HepG2 (cell line): ENCODE measurements around the gene VAMP8. TPM values are rescaled to one million over a fixed set of nuclear protein-coding genes. Genes with fewer than 3 reads are reported as not detected.
A peak's percentile ranks its signal among the peaks of the same experiment; 100 is the strongest.

Experiments
- GLMP ChIP-seq: sonication (generic); formaldehyde crosslinking; IDR thresholded peaks from 2 replicates; pipeline ENCODE4 v1.9.0; 2021; ENCODE audit warnings: missing genetic modification reagents, mild to moderate bottlenecking, borderline replicate concordance
- HDAC2 ChIP-seq: sonication (generic); formaldehyde crosslinking; IDR thresholded peaks from 2 replicates; pipeline ENCODE4 v1.4.0; 2020; ENCODE audit warnings: missing genetic modification reagents
- JUNB ChIP-seq: sonication (generic); formaldehyde crosslinking; IDR thresholded peaks from 2 replicates; pipeline ENCODE4 v1.8.0; 2022; ENCODE audit warnings: missing genetic modification reagents, mild to moderate bottlenecking, borderline replicate concordance
- SCMH1 ChIP-seq: sonication (generic); formaldehyde crosslinking; IDR thresholded peaks from 2 replicates; pipeline ENCODE4 v1.9.0; 2021; ENCODE audit warnings: missing genetic modification reagents, mild to moderate bottlenecking, borderline replicate concordance
- ZNF17 ChIP-seq: sonication (generic); formaldehyde crosslinking; IDR thresholded peaks from 2 replicates; pipeline ENCODE4 v1.5.0; 2020; ENCODE audit warnings: mild to moderate bottlenecking, missing genetic modification reagents
- ZNF224 ChIP-seq: sonication (generic); formaldehyde crosslinking; IDR thresholded peaks from 2 replicates; pipeline ENCODE4 v1.5.0; 2020; ENCODE audit warnings: mild to moderate bottlenecking, missing genetic modification reagents
- ZNF343 ChIP-seq: sonication (generic); formaldehyde crosslinking; IDR thresholded peaks from 2 replicates; pipeline ENCODE4 v1.4.0; 2020; ENCODE audit warnings: mild to moderate bottlenecking, missing genetic modification reagents
- ZNF512 ChIP-seq: sonication (generic); formaldehyde crosslinking; IDR thresholded peaks from 2 replicates; pipeline ENCODE4 v1.4.0; 2020; ENCODE audit warnings: mild to moderate bottlenecking, missing genetic modification reagents
- ZNF737 ChIP-seq: sonication (generic); formaldehyde crosslinking; IDR thresholded peaks from 2 replicates; pipeline ENCODE4 v1.5.0; 2020; ENCODE audit warnings: missing genetic modification reagents, mild to moderate bottlenecking, borderline replicate concordance
- polyA plus RNA-seq, 8 experiments: library from polyadenylated mRNA; depleted of rRNA in 3 of 8; stranded (reverse) in 7 of 8; unstranded in 1 of 8; fragments of >200 nt; fragmentation: Illumina TruSeq in 4 of 8; extraction: Trizol in 4 of 8; gene quantifications; 2 replicates each; pipeline versions ENCODE4 v1.2.1 to v1.2.3, GENCODE V29; 2011 to 2016; ENCODE audit warnings: low read depth in 4 of 8, missing spikeins in 1 of 8, mixed read lengths in 1 of 8; ENCODE audit not compliant: insufficient read depth in 1 of 8
- total RNA-seq, 5 experiments: library from RNA; depleted of rRNA; stranded (reverse); fragments of >200 nt; fragmentation: Illumina TruSeq; extraction: Trizol; gene quantifications; 2 replicates each; pipeline ENCODE4 v1.2.3, GENCODE V29; 2016; ENCODE audit warnings: low read depth in 1 of 5
- TF ChIP-seq, protein P1 (sequence below): sonication (generic); formaldehyde crosslinking; IDR thresholded peaks from 2 replicates; pipeline ENCODE4 v1.8.0; 2022; ENCODE audit warnings: missing genetic modification reagents, mild to moderate bottlenecking, borderline replicate concordance
- TF ChIP-seq, protein P2 (sequence below): sonication (generic); formaldehyde crosslinking; conservative IDR thresholded peaks from 2 replicates; pipeline ENCODE4 v1.4.0; 2020; ENCODE audit warnings: mild to moderate bottlenecking, missing genetic modification reagents, moderate library complexity
- TF ChIP-seq, protein P3 (sequence below): sonication (generic); formaldehyde crosslinking; IDR thresholded peaks from 2 replicates; pipeline ENCODE4 v1.4.0; 2020; ENCODE audit warnings: missing genetic modification reagents
- TF ChIP-seq, protein P4 (sequence below): IDR thresholded peaks from 2 replicates; pipeline ENCODE4 v1.6.1; 2016; ENCODE audit warnings: mild to moderate bottlenecking
- TF ChIP-seq, protein P5 (sequence below): sonication (generic); formaldehyde crosslinking; IDR thresholded peaks from 2 replicates; pipeline ENCODE4 v1.4.0; 2020; ENCODE audit warnings: missing genetic modification reagents, mild to moderate bottlenecking, borderline replicate concordance

VAMP8 gene
- total and polyA plus RNA-seq, 2 of the 13 experiments (the other 11 are each of a cell fraction or from before 2014, with no cell fraction given), result 83.3 to 157 TPM

DNA sequence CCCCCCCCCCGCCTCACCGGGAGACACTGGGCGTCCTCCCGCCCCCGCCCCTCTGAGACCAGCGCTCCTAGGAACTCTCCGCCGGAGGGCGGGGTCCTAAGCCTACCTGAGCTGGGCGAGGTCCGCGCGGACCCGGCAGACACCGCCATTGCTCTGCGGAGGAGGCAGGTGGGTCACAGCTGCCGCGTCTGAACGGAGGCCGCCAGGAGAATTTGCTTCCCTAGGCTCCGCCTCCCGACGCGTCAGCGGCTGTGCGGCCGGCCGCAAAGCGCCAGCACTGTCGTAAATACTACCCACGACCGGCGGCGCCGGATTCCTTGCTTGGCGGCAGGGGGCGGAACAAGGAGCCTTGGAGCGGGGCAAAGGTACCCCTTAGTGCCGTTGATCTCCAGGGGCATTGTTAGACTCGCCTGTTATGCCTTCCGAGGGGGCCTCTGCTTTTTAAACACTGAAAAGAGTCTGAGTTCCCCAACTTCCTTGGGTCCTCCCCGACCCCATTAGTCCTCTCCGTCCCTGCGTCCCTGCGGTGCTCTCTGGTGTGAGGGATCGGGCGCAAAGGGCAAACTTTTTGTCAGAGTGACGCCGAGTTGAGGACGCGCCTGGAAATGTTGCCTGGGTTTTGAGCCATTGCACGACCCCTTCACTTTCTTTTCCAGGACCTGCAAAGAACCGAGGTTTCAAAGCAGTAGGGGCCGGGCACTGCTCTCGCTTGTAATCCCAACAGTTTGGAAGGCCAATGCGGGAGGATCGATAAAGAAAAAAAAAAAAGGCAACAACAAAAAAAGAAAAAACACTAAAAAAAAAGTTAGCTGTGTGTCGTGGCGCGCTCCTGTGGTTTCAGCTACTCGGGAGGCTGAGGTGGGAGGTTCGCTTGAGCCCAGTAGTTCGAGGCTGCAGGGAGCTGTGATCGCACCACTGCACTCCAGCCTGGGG, 15.8 kb upstream of the VAMP8 start, which contains the start of gene GGCX (continued):
- TF ChIP-seq, protein P1, sequence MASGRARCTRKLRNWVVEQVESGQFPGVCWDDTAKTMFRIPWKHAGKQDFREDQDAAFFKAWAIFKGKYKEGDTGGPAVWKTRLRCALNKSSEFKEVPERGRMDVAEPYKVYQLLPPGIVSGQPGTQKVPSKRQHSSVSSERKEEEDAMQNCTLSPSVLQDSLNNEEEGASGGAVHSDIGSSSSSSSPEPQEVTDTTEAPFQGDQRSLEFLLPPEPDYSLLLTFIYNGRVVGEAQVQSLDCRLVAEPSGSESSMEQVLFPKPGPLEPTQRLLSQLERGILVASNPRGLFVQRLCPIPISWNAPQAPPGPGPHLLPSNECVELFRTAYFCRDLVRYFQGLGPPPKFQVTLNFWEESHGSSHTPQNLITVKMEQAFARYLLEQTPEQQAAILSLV (CRISPR knock-in tag), result peak; percentile 74; the same call in 1 of the 2 replicates
- no peak for TF ChIP-seq SCMH1 (CRISPR knock-in tag)
- peak; percentile 80; the same call in 1 of the 2 replicates for TF ChIP-seq ZNF224 (CRISPR knock-in tag)
- TF ChIP-seq JUNB (CRISPR knock-in tag), result no peak
- TF ChIP-seq ZNF17 (CRISPR knock-in tag), result no peak
- TF ChIP-seq ZNF512 (CRISPR knock-in tag), result peak; percentile 72; the same call in 1 of the 2 replicates
- TF ChIP-seq, protein P2, sequence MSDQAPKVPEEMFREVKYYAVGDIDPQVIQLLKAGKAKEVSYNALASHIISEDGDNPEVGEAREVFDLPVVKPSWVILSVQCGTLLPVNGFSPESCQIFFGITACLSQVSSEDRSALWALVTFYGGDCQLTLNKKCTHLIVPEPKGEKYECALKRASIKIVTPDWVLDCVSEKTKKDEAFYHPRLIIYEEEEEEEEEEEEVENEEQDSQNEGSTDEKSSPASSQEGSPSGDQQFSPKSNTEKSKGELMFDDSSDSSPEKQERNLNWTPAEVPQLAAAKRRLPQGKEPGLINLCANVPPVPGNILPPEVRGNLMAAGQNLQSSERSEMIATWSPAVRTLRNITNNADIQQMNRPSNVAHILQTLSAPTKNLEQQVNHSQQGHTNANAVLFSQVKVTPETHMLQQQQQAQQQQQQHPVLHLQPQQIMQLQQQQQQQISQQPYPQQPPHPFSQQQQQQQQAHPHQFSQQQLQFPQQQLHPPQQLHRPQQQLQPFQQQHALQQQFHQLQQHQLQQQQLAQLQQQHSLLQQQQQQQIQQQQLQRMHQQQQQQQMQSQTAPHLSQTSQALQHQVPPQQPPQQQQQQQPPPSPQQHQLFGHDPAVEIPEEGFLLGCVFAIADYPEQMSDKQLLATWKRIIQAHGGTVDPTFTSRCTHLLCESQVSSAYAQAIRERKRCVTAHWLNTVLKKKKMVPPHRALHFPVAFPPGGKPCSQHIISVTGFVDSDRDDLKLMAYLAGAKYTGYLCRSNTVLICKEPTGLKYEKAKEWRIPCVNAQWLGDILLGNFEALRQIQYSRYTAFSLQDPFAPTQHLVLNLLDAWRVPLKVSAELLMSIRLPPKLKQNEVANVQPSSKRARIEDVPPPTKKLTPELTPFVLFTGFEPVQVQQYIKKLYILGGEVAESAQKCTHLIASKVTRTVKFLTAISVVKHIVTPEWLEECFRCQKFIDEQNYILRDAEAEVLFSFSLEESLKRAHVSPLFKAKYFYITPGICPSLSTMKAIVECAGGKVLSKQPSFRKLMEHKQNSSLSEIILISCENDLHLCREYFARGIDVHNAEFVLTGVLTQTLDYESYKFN, result peak; percentile 75
- TF ChIP-seq HDAC2 (CRISPR knock-in tag), result peak; percentile 84
- TF ChIP-seq ZNF343 (CRISPR knock-in tag), result peak; percentile 73; the same call in 1 of the 2 replicates
- TF ChIP-seq, protein P3, sequence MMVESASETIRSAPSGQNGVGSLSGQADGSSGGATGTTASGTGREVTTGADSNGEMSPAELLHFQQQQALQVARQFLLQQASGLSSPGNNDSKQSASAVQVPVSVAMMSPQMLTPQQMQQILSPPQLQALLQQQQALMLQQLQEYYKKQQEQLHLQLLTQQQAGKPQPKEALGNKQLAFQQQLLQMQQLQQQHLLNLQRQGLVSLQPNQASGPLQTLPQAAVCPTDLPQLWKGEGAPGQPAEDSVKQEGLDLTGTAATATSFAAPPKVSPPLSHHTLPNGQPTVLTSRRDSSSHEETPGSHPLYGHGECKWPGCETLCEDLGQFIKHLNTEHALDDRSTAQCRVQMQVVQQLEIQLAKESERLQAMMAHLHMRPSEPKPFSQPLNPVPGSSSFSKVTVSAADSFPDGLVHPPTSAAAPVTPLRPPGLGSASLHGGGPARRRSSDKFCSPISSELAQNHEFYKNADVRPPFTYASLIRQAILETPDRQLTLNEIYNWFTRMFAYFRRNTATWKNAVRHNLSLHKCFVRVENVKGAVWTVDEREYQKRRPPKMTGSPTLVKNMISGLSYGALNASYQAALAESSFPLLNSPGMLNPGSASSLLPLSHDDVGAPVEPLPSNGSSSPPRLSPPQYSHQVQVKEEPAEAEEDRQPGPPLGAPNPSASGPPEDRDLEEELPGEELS, result peak; percentile 68; the same call in 1 of the 2 replicates
- no peak for TF ChIP-seq GLMP (CRISPR knock-in tag)
- TF ChIP-seq ZNF737 (CRISPR knock-in tag), result no peak
- TF ChIP-seq, protein P4, sequence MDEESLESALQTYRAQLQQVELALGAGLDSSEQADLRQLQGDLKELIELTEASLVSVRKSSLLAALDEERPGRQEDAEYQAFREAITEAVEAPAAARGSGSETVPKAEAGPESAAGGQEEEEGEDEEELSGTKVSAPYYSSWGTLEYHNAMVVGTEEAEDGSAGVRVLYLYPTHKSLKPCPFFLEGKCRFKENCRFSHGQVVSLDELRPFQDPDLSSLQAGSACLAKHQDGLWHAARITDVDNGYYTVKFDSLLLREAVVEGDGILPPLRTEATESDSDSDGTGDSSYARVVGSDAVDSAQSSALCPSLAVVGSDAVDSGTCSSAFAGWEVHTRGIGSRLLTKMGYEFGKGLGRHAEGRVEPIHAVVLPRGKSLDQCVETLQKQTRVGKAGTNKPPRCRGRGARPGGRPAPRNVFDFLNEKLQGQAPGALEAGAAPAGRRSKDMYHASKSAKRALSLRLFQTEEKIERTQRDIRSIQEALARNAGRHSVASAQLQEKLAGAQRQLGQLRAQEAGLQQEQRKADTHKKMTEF, result peak; percentile 88
- TF ChIP-seq, protein P5, sequence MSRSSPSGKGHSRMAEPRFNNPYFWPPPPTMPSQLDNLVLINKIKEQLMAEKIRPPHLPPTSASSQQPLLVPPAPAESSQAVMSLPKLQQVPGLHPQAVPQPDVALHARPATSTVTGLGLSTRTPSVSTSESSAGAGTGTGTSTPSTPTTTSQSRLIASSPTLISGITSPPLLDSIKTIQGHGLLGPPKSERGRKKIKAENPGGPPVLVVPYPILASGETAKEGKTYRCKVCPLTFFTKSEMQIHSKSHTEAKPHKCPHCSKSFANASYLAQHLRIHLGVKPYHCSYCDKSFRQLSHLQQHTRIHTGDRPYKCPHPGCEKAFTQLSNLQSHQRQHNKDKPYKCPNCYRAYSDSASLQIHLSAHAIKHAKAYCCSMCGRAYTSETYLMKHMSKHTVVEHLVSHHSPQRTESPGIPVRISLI (CRISPR knock-in tag), result peak; percentile 88
